Measurements from ENCODE around the gene POLR3H.
A peak's percentile ranks its signal among the peaks of the same experiment; 100 is the strongest.

POLR3H gene

DNA sequence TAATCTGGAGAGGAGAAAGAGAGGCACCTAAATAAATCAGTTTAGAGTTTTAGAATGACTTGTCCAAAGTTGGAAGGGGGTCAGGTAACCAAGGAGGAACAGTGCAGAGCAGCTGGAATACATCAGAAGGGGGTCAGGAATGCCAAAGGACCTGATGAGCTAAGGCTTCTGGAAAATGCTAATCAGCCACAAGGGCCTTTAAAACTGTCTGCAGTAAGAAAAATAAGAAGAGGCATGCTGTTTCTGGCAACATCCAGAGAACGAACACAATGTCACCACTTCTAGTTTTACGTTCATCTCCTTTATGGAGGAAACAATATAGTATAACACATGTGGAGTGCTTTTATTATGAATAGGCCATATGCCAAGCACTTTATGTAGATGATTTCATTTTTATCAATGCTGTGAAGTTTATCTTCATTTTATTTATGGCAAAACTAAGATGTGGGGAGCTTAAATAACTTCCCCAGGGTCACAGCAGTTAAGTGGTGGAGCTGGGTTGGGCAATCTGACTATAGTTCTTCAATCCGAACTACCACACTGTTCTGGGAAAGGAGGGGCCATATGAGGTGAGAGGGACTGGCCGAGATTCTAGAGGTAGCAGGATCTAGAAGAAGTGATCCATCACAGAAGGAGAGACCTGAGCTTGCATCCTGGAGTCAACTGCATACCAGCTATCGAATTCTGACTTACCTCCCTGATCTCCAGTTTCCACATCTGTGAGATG lies 52.7 kb downstream of the POLR3H start:
- intact Hi-C loops (cut with DNase I) = no loop called here
- DNase-seq = no peak

- intact Hi-C loops (cut with DNase I) = no loop called here
- DNase-seq = peak in 1 of 10 donors; percentile 35
Measured at GRCh38 chr22:41488596-41489385, 55.5 kb downstream of the POLR3H start.

- DNase-seq = peak in 1 of 10 donors; percentile 5
- intact Hi-C loops (cut with DNase I) = no loop called here
Measured at GRCh38 chr22:41488076-41488475, 56.2 kb downstream of the POLR3H start.

- no peak for DNase-seq
- intact Hi-C loops (cut with DNase I) = no loop called here
Measured at GRCh38 chr22:41487037-41487935, 57.0 kb downstream of the POLR3H start.

- intact Hi-C loops (cut with DNase I) = no loop called here
- DNase-seq = no peak
Measured at GRCh38 chr22:41485033-41485432, 59.2 kb downstream of the POLR3H start.

DNA sequence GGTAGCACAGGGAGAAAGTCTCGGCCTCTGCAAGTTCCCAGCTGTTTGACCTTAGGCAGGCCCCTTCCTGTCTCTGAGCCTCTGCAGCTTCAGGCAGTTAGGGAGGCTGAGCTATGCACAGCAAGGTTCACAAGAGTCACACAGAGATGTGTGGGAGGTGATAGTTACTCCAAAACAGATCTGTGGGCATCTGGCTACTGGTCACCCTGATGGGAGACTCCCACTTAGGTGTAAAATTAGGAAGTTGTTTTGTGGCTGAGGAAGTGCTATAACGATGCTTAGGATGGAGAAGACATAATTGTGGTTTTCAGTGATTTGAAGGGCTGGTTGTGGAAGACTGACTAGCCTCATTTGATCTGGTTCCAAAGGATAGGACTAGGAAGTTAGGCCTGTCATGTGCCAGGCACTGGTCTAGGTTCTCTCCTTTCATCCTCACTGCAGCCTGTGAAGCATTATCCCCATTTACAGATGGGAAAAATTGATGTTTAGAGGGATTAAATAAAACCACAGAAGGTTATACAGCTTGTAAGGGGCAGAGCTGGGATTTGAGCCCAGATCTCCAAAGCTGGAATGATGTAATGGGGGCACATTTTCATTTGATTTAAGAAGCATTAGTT lies 61.8 kb downstream of the POLR3H start:
- DNase-seq = no peak
- intact Hi-C loops (cut with DNase I) = loop anchor here (5.0 kb wide), 1 partner anchor 35 kb away; no protein-coding TSS in a partner anchor

GRCh38 chr22:41481925-41482318 lies 62.3 kb downstream of the POLR3H start:
- intact Hi-C loops (cut with DNase I) = loop anchor here (5.0 kb wide), 1 partner anchor 35 kb away; no protein-coding TSS in a partner anchor
- peak in 1 of 10 donors; percentile 45 for DNase-seq

DNA sequence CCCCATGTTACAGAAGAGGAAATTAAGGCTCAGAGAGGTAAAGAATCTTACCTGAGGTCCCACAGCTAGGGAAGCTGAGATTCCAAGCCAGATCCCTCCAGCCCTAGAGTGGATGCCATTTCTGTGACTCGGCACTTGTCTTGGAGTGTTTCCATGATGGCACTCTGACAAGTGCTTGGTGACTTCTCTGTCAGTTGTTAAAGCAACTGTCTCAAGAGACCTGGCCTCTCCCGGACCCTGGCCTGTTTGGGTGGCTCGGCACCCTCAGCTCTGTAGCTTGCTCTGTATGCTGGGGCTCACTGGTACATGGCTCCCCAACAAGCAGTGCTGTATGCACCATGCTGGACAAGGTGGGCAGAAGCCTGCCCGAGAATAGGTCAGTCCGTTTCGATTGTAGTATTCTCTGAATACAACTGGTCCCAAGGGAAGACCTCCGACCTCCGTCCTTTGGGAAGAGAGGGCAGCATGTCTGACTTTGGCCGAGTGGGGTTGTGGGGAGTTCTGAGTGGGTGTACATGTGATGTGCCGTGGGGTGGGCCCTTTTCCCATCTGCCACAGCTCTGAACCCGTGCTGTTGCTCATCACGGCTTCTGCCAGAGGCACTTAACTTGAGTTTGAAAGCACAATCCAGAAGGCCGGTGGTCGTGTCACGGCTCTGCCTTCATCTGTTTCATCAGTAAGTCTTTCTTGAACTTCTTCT lies 63.0 kb downstream of the POLR3H start:
- DNase-seq = peak in 3 of 10 donors; percentile 8 to 59 (median 31)
- intact Hi-C loops (cut with DNase I) = loop anchor here (5.0 kb wide), 1 partner anchor 36 kb away; no protein-coding TSS in a partner anchor

- intact Hi-C loops (cut with DNase I) = loop anchor here (5.0 kb wide), 1 partner anchor 37 kb away; no protein-coding TSS in a partner anchor
- DNase-seq = peak in 3 of 10 donors; percentile 11 to 62 (median 11)
Measured at GRCh38 chr22:41480397-41480735, 63.9 kb downstream of the POLR3H start.

DNA sequence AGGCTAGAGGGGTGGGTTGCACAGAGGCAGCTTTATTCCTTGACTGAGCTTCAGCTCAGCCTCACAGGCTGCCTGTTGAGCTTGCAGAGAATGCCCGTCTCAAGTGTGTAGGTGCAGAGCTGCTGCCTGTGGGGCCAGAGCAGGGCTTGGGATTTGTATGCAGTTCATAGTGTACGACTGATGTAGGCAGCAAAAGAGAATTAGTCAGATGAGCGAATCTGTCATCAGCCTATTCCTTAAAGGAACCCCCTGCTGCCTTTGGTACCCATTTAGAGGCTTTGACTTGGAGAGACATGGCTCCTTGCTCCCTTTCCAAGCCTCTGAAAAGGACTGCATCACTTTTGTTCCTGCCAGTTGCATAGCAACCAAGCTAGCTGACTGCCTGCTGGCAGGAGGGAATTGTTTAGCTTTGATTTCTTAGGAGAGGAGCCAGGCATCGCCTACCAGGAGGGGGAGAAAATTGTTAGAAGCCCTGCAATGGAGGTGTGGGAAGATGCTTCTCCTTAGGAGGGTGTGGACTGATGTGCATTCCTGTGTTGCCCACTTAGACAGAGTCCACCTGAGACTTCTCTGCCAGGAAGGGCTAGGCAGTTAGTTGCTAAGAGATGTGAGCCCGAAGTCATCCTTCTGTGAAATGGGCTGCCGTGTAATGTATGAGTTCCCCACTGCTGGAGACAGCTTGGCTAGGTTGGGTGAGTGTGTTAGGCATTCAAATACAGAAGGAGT lies 64.4 kb downstream of the POLR3H start:
- peak in 9 of 10 donors; percentile 39 to 91 (median 60) for DNase-seq

GRCh38 chr22:41478891-41479521 lies 65.3 kb downstream of the POLR3H start:
- intact Hi-C loops (cut with DNase I) = no loop called here
- DNase-seq = peak in 7 of 10 donors; percentile 28 to 85 (median 40)

More for the DNA sequence above, 64.4 kb downstream of the POLR3H start:
- intact Hi-C loops (cut with DNase I) = loop anchor here (5.0 kb wide), 1 partner anchor 37 kb away; no protein-coding TSS in a partner anchor

- intact Hi-C loops (cut with DNase I) = no loop called here
- no peak for DNase-seq
Measured at GRCh38 chr22:41478473-41478872, 65.8 kb downstream of the POLR3H start.
